K562 treated with DMSO at 1 percent for 12 hours (cell line): Measurements from ENCODE around the gene SPATA7. TPM values are rescaled to one million over a fixed set of nuclear protein-coding genes. Genes with fewer than 3 reads are reported as not detected.

Experiments used
- total RNA-seq: library from RNA; unstranded; fragments of 300-600 nt; gene quantifications from 2 replicates; pipeline ENCODE4 v1.2.3, GENCODE V29; 2022; ENCODE audit not compliant: insufficient read depth

Gene SPATA7, protein sequence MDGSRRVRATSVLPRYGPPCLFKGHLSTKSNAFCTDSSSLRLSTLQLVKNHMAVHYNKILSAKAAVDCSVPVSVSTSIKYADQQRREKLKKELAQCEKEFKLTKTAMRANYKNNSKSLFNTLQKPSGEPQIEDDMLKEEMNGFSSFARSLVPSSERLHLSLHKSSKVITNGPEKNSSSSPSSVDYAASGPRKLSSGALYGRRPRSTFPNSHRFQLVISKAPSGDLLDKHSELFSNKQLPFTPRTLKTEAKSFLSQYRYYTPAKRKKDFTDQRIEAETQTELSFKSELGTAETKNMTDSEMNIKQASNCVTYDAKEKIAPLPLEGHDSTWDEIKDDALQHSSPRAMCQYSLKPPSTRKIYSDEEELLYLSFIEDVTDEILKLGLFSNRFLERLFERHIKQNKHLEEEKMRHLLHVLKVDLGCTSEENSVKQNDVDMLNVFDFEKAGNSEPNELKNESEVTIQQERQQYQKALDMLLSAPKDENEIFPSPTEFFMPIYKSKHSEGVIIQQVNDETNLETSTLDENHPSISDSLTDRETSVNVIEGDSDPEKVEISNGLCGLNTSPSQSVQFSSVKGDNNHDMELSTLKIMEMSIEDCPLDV
- 2.1 and 4.7 TPM in 2 replicates for total RNA-seq

DNA sequence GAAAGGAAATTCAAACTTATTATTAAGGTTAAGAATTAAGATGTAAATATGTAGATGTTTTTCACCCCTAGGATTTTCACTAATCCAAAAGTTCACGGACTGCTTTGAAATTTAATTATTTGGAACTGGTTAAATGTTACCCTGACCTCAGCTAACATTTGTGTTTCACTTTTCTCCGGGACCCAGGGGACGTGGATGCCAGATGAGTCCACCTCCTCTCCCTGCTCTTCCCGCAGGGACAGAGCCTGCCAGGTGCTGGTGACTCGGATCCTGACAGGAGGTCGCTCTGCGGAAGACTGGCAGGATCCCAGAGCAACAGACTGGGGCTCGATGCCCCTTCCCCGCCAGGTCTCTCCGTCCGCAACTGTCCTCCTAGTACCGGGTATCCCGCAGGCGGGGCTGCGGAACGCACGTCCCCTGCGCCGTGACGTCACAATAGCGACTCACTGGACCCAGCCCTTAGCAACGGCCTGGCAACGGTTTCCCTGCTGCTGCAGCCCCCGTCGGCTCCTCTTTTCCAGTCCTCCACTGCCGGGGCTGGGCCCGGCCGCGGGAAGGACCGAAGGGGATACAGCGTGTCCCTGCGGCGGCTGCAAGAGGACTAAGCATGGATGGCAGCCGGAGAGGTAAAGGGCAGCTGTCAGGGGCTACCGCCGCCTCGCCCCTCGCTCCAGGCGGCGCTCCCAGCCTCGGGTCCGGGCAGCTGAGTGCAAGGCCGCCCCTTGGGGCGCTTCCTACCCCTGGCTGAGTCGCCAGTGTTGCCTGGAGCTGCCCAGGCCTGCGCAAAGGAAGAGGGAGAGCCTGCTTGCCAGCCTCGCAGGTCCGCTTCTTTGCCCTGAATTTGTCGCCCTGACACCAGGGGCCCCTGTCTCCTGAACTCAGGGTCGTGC, at the start of gene SPATA7:
TSS of gene SPATA7 (plus strand) at position 446 of the 890 bp plus-strand sequence. CDS start at position 608, 162 bp downstream.

Other genes starting within 250 kb of the SPATA7 start
- not detected in 2 replicates for gene KCNK10, start 62.4 kb upstream of the SPATA7 start, total RNA-seq
- gene PTPN21, start 169.3 kb downstream of the SPATA7 start, total RNA-seq: 0.58 and 1.4 TPM in 2 replicates
- gene ZC3H14, start 177.4 kb downstream of the SPATA7 start, total RNA-seq: 16.9 and 37.3 TPM in 2 replicates